ENCODE measurements around the gene DSCAM.
"Not testable (repeated sequence)": the region's sequence is repeated elsewhere in the genome, so short reads cannot be mapped to it uniquely, and the experiment has no call there.

The DSCAM gene

GRCh38 chr21:40351006-40351405 is 496.0 kb downstream of the DSCAM start:
- no peak for DNase-seq

GRCh38 chr21:40349591-40349990 is 497.4 kb downstream of the DSCAM start:
- DNase-seq: no peak

- no peak for DNase-seq
Observed at GRCh38 chr21:40345711-40346321, 501.1 kb downstream of the DSCAM start.

- no peak for DNase-seq
Observed at GRCh38 chr21:40340357-40340756, 506.6 kb downstream of the DSCAM start.

GRCh38 chr21:40339050-40339449 is 507.9 kb downstream of the DSCAM start:
- DNase-seq: no peak

- DNase-seq: no peak
Observed at GRCh38 chr21:40337981-40338380, 509.0 kb downstream of the DSCAM start.

- DNase-seq: no peak
Observed at GRCh38 chr21:40335704-40336103, 511.3 kb downstream of the DSCAM start.

DNA sequence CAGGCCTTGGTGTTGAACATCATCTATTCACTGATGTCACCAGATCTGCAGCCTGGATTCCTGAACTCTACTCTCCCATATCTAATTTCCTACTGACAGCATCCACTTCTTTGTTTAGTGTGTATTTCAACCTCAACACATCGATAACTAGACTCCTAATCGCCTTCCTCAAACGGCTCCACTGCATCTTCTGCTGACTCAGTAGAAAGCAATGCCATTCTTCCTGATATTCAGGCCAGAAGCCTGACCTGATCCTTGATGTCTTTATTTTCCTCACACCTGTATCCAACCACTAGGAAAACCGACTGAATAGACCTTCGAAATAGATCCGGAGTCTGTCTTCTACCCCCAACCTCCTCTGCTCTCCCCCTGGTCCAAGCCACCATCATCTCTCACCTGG is 512.8 kb downstream of the DSCAM start:
- no peak for DNase-seq

- no peak for DNase-seq
Observed at GRCh38 chr21:40333731-40334130, 513.2 kb downstream of the DSCAM start.

GRCh38 chr21:40331804-40332203 is 515.2 kb downstream of the DSCAM start:
- DNase-seq: no peak

DNA sequence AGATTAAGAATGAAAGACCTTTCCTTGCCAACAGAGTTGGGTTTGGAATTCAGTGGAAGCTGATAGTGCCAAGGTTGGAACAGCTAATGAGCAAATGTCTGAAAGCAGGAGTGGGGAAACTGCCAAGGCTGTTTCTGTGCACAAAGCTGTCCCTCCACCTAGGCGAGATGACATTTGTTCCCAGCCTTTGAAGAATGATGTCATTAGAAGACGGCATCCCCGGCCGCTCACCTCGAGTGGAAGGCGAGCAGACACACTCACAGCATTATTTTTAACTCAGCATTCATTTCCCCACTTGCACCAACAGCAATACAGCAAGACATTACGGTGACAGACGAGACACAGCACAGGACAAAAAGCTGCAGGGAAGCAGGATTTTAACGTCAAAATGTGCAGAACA is 515.8 kb downstream of the DSCAM start:
- DNase-seq: no peak

GRCh38 chr21:40324389-40324788 is 522.6 kb downstream of the DSCAM start:
- DNase-seq: no peak

- not testable (repeated sequence) for DNase-seq
Observed at GRCh38 chr21:40320718-40321117, 526.2 kb downstream of the DSCAM start.

- no peak for DNase-seq
Observed at GRCh38 chr21:40318371-40318770, 528.6 kb downstream of the DSCAM start.

GRCh38 chr21:40316104-40316503 is 530.9 kb downstream of the DSCAM start:
- no peak for DNase-seq

DNA sequence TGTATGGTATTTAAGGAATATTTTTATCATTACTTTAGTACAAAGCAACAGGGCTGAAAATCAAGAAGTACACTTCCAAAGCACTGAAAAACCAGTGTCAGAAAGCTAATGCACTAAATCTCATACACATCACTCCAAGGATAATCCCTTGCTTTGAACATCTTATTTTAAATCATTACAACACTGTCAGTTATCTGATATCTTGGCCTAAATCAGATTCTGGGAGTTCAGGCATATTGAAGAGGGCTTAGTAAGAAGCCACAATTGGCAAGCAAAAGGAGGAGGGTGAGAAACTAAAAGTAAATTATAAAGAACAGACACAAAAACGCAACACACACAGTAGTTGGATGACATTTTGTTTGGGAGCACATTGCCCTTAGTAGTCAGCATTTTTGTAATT is 531.3 kb downstream of the DSCAM start:
- DNase-seq: no peak

- no peak for DNase-seq
Observed at GRCh38 chr21:40313260-40313659, 533.7 kb downstream of the DSCAM start.

DNA sequence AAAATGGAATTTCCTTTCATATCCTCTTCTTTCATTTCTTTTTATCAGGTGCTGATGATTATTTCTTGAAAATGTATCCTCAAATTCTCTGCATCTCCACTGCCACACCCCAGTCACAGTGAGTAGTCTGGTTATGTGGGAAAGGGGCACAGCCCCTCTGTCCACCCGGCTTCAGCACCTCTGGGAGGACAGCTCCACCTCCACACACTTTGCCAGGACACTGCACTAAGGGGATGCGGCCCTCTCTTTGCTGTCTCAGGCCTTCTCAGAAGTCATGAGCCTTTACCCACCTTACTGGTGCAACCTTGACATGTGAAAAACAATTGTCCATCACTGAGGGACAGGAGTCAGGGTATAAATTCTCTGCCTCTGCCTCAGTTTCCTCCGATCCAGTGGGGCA is 546.7 kb downstream of the DSCAM start:
- peak; percentile 29 for DNase-seq

- DNase-seq: peak; percentile 24
Observed at GRCh38 chr21:40299451-40299850, 547.5 kb downstream of the DSCAM start.

DNA sequence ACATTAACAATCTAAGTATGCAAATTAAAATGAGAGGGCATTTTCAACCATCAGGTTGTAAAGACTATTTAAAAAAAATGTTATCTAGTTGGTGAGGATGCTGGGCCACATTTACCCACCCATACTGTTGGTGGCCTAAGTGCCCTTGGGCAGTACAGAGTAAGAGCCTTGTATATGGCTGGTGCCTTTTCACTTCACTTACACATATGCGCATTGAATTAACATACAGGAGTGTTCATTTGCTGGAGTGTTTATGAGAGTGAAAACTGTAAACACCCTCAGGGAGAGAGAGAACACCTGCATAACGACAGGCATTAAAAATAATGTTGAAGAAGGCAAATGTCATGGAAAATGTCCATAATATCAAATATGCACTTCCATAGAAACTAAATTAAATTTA is 552.6 kb downstream of the DSCAM start:
- DNase-seq: no peak

DNA sequence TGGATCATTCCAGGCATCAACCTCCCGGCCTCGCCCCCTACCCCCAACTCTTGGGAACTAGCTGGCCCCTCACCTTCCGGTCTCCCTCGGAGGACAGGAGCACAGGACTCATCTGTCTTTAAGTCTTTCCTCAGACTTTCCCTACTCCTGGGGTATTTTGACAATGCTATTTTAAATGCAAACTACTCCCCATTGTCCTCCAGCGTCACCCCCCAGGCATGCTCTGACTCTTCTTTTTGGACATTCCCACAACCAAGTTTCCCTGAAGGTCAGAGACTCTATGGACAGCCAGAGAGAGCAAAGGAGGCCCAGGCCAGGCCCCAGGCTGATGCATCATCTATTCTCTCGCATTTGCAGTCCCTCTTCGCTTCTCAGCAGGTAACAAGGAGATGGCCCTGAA is 555.4 kb downstream of the DSCAM start:
- no peak for DNase-seq

DNA sequence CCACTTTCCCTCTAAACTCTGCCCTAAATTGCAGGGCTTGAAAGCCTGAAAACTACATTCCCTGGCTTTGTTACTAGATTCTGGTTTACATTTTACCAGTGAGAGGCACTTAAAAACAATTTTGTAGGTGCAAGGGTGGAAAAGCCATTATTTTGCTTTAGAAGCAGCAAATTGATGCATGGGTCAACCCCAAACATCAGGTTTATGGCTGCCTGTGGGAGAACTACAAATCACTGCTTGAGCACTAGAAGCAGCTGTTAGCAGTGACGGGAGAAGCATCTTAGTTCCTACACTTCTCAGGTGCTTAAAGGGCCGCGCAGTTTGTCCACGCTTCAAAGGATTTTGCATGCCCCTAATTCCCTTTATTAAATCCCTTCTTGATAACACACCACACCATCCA is 562.5 kb downstream of the DSCAM start:
- no peak for DNase-seq

DNA sequence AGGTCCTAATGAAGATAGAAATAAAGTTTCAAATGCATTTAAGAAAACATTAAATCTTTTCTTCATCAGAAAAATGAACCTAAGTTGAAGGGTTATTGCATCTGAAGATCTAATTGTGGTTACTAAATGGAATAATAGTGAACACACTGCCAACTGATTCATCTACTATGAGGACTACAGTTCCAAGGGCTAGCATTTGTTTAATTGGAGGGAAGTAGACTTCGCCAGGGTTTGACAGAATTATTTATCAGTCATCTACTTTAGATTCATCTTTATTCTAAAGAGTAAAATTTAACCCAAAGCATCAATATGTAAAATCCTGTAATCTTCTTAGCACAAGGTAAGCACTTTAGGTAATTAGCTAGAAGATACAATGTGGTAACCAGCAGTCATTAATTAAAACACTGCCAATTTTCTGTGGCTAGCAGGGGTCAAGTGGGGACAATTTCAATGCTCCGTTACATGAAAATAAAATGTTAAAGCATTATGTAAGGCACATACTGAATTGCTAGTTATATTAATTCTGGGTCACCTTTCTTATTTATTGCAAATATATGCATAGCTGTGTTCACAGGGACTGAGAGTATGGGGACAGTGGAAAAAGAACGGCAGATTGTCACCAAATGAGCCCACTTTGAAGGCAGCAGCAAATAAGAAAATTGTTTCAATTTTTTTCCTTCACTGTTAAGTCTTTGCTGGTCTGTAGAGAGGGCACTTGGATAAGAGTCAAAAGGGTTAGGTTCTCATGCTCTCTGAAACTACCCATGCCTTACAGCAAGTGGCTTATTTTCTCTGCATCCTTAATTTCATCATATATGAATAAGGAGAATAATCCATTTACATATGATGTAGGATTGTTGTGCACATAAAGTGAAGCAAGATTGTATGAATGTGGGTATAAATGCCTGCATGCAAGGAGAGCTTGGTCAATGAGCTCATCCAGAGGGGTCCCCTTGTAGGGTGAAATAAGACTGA is 563.8 kb downstream of the DSCAM start:
- DNase-seq: no peak

DNA sequence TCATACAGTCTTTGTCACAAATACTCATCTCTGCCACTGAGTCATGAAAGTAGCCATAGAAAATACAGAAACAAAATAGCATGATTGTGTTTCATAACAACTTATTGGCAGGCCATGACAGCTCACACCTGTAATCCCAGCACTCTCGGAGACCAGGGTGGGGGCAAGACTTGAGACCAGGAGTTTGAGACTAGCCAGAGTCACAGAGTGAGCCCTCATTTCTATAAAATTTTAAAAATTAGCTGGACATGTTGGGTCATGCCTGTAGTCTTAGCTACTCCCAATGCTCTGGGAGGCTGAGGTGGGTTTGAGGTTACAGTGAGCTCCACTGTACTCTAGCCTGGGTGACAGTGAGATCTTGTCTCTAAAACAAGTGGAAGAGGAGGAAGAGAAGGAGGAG is 568.6 kb downstream of the DSCAM start:
- no peak for DNase-seq
